HG03442 (cell line): ENCODE data around the gene SLC27A6.

Source experiments
- ATAC-seq: cut with Tn5 transposase; IDR thresholded peaks from one replicate; pipeline ENCODE4 v1.9.1; 2021; ENCODE audit warnings: mild to moderate bottlenecking, moderate library complexity; ENCODE audit not compliant: unreplicated experiment

Gene SLC27A6

GRCh38 chr5:129061849-129062248 lies 96.6 kb downstream of the SLC27A6 start:
- no peak for ATAC-seq

GRCh38 chr5:129063483-129064113 lies 98.3 kb downstream of the SLC27A6 start:
- ATAC-seq: no peak

- no peak for ATAC-seq
Observed at GRCh38 chr5:129065721-129066120, 100.4 kb downstream of the SLC27A6 start.

- ATAC-seq: no peak
Observed at GRCh38 chr5:129067745-129068144, 102.5 kb downstream of the SLC27A6 start.

- no peak for ATAC-seq
Observed at GRCh38 chr5:129069292-129069691, 104.0 kb downstream of the SLC27A6 start.

GRCh38 chr5:129073111-129073510 lies 107.8 kb downstream of the SLC27A6 start:
- no peak for ATAC-seq

- no peak for ATAC-seq
Observed at GRCh38 chr5:129074903-129075302, 109.6 kb downstream of the SLC27A6 start.

- ATAC-seq: no peak
Observed at GRCh38 chr5:129077433-129078075, 112.3 kb downstream of the SLC27A6 start.

- ATAC-seq: no peak
Observed at GRCh38 chr5:129078247-129078646, 113.0 kb downstream of the SLC27A6 start.

- ATAC-seq: no peak
Observed at GRCh38 chr5:129078660-129079059, 113.4 kb downstream of the SLC27A6 start.

GRCh38 chr5:129079496-129079895 lies 114.2 kb downstream of the SLC27A6 start:
- no peak for ATAC-seq

GRCh38 chr5:129080766-129081165 lies 115.5 kb downstream of the SLC27A6 start:
- no peak for ATAC-seq

GRCh38 chr5:129082225-129083136 lies 117.2 kb downstream of the SLC27A6 start:
- ATAC-seq: no peak
